Ramos (cell line): ENCODE data around the gene KPNA2.

Experiments
- in situ Hi-C: fragments of 300-500 bp; cut with MboI; formaldehyde crosslinking; loops from one replicate; pipeline ENCODE4 v1.14.3; 2022; ENCODE audit warnings: low sequenced_read_pairs; ENCODE audit not compliant: unreplicated experiment

The KPNA2 gene

GRCh38 chr17:68094481-68095078 lies 59.0 kb downstream of the KPNA2 start:
- in situ Hi-C loops = no loop called here

- in situ Hi-C loops = no loop called here
These were observed 59.8 kb downstream of the KPNA2 start for GRCh38 chr17:68095205-68095811.

- in situ Hi-C loops = no loop called here
These were observed 60.6 kb downstream of the KPNA2 start for GRCh38 chr17:68096111-68096510.
